M059J (cell line): ENCODE results near the gene JUNB. TPM values are rescaled to one million over a fixed set of nuclear protein-coding genes. Genes with fewer than 3 reads are reported as not detected.
"Not testable (repeated sequence)": the region's sequence is repeated elsewhere in the genome, so short reads cannot be mapped to it uniquely, and the experiment has no call there.

ENCODE experiments used
- DNase-seq: peaks from one replicate; pipeline ENCODE4 v3.0.0-alpha.2; 2012; ENCODE audit warnings: low read depth
- total RNA-seq: library from RNA; depleted of rRNA; stranded (reverse); fragments of >200 nt; shearing (Covaris generic); gene quantifications from 2 replicates; pipeline ENCODE4 v1.2.3, GENCODE V29; 2014

JUNB gene
- total RNA-seq, 1 experiment from 2014 or later = 92.5 TPM

DNA sequence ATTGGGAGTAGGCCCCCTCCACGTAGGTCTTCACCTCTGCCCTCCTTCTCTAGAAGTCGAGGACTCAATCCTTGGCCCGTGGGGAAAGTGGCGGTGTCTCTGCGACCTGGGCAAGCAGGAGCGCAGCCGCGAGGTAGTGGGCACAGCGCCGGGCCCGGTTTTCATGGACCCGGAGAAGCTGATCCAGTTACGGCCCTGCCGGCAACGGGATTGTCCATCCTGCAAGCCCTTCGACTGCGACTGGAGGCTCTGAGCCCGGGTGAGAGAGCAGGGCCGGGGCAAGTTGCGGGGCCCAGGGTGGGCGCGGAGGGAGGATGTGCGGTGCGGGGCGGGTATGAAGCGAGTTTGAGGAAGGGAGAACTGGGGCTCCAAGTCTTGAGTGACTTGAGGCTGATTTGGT lies 12.8 kb downstream of the JUNB start:
- no peak for DNase-seq

DNA sequence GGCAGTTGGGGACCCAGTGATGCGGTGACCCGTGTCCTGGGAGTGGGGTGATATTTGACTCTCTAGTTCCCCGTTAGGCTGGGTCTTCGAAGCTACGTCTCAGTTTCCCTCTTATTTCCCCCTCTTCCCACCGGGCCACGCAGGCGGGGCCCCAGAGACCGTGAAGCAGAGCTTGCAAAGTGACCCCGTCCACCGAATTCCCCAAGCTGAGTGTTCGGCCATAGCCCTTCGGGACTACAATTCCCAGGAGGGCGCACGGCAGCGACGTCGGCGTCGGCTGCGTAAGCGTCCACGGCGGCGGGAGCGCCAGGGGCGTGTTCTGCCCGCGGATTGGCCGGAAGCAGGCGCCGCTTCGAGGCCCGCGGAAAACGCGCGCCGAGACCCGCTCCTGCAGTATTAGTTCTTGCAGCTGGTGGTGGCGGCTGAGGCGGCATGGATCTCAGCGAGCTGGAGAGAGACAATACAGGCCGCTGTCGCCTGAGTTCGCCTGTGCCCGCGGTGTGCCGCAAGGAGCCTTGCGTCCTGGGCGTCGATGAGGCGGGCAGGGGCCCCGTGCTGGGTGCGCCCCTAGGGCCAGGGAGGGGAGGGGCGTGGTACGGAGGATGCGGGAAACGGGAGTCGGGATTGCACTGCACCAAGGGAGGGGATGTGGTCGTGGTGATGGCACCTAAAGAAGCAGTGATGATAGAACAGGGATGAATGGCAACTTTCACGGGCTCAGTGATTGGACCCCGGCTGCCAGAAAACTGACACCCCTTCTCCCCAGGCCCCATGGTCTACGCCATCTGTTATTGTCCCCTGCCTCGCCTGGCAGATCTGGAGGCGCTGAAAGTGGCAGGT lies 15.2 kb downstream of the JUNB start, which contains the start of gene RNASEH2A:
RNASEH2A (plus strand) TSS at position 343 of the 840 bp plus-strand sequence; CDS start at position 433, 90 bp downstream.
- peak; percentile 88 for DNase-seq

- no peak for DNase-seq
Measured at GRCh38 chr19:12815088-12815487, 23.8 kb downstream of the JUNB start.

DNA sequence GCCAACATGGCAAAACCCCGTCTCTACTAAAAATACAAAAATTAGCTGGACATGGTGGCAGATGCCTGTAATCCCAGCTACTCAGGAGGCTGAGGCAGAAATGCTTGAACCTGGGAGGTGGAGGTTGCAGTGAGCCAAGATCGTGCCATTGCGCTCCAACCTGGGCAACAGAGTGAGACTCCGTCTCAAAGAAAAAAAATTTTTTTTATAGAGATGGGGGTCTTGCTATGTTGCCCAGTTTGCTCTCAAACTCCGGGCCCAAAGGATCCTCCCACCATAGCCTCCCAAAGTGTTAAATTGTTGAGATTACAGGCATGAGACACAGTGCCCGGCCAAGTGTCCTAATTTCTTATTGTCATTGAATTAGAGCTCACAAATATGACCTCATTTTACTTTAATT lies 25.9 kb downstream of the JUNB start:
- not testable (repeated sequence) for DNase-seq

DNA sequence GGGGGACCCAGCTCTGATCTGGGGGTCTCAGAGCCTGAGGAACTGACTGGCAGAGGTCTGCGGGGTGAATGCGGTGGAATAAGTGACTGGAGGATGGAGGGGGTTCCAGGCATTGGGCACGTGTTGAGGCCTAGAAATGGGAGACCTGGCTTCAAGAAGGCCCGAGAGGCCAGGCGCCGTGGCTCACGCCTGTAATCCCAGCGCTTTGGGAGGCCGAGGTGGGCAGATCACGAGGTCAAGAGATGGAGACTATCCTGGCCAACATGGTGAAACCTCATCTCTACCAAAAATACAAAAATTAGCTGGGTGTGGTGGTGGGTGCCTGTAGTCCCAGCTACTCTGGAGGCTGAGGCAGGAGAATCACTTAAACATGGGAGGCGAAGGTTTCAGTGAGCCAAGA lies 26.5 kb downstream of the JUNB start:
- not testable (repeated sequence) for DNase-seq

DNA sequence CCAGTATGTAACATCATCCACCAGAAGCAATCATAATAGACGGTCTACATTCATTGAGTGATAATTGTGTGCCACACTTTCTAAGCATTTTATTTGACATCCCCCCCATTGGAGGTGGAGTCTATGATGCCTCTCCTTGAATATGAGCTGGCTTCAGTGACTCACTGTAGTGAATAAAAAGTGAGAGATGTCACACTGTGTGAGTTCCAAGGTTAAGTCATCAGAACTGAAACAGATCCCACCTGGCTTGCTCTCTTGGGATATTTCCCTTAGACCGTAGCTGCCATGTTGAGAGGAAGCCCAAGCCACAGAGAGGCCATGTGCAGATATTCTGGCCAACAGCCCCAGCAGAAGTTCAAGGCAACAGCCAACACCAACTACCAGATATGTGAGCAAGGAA lies 30.5 kb downstream of the JUNB start:
- DNase-seq = peak; percentile 45

DNA sequence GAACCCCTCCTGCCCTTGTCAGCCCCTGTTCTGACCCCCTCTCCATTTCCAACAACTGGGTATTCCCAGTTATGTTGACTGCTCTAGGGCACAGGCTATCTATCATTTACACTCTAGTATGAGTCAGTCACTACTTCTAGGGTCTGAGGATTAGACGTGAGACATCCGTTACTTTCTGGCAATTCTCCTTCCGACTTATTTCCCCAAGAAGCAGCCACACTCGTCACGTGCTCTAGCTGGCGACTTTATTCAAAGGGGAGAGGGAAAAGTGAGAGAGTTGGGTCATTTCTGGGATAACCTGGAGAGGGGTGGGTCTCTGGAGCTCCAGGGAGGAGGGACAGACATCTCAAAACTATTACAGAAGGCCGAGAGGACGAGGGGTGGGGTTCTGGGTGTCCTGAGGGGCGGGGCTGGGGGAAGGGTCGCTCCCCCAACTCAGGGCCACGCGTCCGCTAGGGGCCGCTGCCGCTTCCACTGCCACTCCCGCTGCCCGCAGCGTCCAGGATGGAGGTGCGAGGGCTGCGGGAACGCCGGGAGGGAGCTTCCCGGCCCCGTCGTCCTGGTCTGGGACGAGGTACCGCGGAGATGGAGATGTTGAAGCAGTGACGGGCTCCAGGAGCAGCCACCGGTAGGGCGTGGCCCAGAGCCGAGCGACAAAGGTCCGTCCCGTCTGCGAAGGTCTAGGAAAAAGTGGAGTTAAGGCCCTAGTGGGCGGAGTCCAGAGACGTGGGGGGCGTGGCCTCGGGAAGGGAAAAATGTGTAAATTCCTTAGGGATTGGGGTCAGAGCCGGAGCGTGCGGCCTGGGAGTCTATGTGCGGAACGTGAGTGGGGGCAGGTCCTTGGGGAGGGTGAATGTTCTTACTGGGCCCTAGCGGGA lies 34.2 kb downstream of the JUNB start:
- no peak for DNase-seq

- peak; percentile 52 for DNase-seq
Measured at GRCh38 chr19:12828494-12828893, 37.2 kb downstream of the JUNB start.

GRCh38 chr19:12833418-12833737 lies 42.1 kb downstream of the JUNB start:
- DNase-seq = no peak

GRCh38 chr19:12833738-12834565 lies 42.7 kb downstream of the JUNB start:
- no peak for DNase-seq

DNA sequence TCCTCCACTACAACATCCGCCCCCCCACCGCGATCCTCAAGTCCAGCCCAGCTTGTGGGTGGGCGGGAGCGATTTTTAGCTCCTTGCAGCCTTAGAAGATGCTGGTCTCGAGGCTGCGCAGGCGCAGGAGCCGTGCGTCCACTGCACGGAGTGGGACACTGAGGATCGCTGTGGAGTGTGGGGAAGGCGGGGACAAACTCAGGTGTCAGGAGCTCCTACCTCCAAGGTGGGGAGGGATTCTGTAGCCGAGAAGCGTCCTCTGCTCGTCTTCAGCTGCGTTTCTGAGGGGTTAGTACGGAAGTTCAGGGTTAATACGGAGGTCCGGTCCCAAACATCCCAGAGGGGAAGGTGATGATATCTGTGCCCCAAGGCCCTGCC lies 43.3 kb downstream of the JUNB start, which contains the start of gene RTBDN:
RTBDN (minus strand) TSS at position 14 of the 378 bp plus-strand sequence. CDS start 4,600 bp downstream, outside the sequence.
- DNase-seq = peak; percentile 23

- peak; percentile 35 for DNase-seq
Measured at GRCh38 chr19:12834976-12835757, 43.9 kb downstream of the JUNB start.

GRCh38 chr19:12836529-12836863 lies 45.2 kb downstream of the JUNB start:
- no peak for DNase-seq

GRCh38 chr19:12837225-12837624 lies 45.9 kb downstream of the JUNB start:
- no peak for DNase-seq

DNA sequence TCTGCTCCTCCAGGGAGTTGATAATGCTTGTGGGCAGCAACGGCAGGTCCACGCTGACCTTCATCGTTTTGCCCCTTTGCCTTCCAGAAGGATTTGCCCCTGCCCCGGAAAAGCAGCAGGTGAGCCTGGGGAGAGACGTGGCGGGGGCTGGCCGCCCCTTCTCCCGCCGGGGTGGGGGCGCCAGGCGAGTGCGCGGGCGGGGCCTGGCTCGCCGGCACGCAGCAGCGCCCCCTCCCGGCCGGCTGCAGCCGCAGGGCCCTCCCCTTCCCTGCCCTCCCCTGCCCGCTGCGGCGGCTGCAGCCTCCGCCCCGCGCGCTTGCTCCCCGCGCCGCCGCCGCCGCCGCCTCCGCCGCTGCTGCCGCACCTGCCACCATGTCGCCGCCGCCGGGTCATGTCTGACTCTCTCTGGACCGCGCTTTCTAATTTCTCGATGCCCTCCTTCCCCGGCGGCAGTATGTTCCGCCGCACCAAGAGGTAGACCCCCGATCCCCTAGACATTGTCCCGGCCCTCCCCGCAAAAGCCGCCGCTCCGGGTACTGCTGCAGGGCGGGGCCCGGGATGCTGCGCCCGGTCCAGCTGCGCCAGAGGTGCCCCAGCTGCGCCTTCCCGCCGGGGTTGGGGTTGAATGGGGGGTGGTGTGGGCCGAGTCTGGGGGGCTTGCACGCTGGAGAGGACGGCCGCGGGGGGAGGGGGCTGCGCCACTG lies 47.0 kb downstream of the JUNB start, which contains the start of gene MAST1:
MAST1 (plus strand) TSS at position 334 of the 704 bp plus-strand sequence; CDS start at position 392, 58 bp downstream.
- DNase-seq = no peak

DNA sequence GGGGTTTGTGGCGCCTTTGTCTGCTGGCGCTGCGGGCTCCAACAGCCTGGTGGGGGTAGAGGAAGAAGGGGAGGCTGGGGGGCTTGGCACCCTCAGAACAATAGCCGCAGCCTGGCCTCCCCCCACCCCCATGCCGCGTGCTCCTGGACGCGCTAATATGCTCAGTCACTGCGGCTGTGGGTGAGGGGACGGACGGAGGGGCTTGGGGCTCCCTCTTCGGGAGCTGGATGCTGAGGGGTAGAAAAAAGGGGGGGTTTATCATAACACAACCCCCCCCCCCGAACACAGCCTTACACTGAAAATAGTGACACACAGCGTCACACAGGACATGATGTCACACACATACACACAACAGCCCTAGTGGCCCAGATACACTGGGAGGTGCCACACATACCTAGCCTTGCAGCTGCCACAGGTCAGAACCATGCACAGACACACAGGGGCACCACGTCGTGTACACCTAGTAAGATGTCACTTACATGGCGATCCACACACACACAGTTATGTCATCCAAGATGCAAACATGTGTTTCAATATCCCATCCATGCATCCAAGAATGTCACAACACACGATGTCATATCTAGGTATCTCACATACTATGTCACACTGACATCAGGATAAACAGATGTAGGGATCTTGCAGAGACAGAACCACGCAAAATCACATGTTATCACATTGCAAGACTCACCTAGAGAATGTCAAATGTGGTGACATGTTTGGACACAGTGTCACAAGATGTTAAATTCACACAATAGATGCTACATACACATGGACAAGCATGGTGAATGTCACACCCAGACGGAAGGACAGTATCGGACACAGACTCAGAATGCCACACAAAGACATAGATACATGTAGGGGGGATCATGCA lies 47.8 kb downstream of the JUNB start:
- DNase-seq = no peak

DNA sequence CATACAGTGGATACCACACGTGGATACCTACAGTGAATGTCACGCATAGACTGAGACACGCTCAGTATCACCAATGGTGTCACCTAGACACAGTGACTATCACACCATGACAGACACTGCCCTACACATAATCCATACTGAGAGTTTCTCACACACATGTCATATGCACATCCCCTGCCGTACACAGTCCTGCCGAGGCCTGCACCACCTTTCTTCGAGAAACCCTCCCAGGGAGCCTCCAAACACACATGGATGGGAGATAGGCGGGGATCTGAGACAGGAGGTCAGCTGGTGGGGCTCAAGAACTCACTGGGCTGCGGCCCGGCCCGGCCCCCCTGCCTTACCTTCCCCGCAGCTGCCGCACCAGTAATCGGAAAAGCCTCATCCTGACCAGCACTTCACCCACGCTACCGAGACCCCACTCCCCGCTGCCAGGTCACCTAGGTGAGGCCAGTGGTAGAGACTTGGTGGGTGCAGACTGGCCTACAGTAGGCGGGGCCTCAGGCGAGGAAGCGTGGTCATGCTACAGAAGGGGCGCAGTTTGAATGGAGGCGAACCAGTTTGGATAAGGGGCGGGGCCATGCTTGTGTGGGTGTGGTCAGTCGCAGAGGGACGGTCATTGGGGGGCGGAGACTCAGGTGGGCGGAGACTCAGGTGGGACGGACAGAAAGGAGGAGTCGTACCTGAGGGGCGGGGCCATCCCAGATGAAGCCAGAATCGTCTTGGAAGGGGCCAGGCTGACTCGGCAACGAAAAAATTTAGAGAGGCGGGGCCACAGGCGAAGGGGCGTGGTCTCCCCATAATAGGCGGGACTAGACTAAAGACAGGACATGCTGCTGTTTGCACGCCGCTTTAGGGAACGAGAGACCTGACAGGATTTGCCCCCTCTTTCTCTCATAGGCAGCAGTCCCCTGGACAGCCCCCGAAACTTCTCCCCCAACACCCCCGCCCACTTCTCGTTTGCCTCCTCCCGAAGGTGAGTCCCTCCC lies 49.1 kb downstream of the JUNB start:
- peak; percentile 56 for DNase-seq

GRCh38 chr19:12841094-12841493 lies 49.8 kb downstream of the JUNB start:
- no peak for DNase-seq
